ENCODE data around the gene EN2. TPM values are rescaled to one million over a fixed set of nuclear protein-coding genes. Genes with fewer than 3 reads are reported as not detected.

The EN2 gene
- total RNA-seq, 1 experiment from 2014 or later = not detected

GRCh38 chr7:155497149-155497901, 39.4 kb downstream of the EN2 start:
- intact Hi-C loops (cut with micrococcal nuclease; ENCODE audit: unreplicated experiment) = no loop called here
- BruUV-seq (replicated peaks) = no TSS peak
- Histone ChIP-seq H3K4me1 (ENCODE audit: insufficient read depth, low read length, poor library complexity, severe bottlenecking) (no peaks in the 10 kb centered on the region), H3K27me3 (replicated peaks; ENCODE audit: insufficient read depth, low read depth, low read length, poor library complexity) (peaks cover 47% of the 10 kb centered on the region), H3K27ac (ENCODE audit: low read depth, low read length, poor library complexity, severe bottlenecking) (no peak overlapping the region), H3K36me3 (ENCODE audit: insufficient read depth, low read length, poor library complexity, severe bottlenecking) (no peaks in the 10 kb centered on the region), H3K4me3 (ENCODE audit: low read depth, low read length, poor library complexity, severe bottlenecking) (no peak overlapping the region), H3K9me3 (ENCODE audit: low read depth, low read length, poor library complexity, severe bottlenecking) (no peaks in the 10 kb centered on the region)
- DNase-seq (ENCODE audit: low spot score) = no peak
- POLR2A ChIA-PET (ENCODE audit: low non-redundant PET) = no interaction called here
- CTCF ChIA-PET = no interaction called here
- TF ChIP-seq EZH2 (IDR thresholded peaks at IDR 0.05; ENCODE audit: borderline replicate concordance, low read depth, low read length, poor library complexity, severe bottlenecking) = no peak
- TF ChIP-seq CTCF (conservative IDR thresholded peaks at IDR 0.05; ENCODE audit: low read depth, low read length) = no peak

- H3K27me3 ChIP-seq (replicated peaks; ENCODE audit: insufficient read depth, low read depth, low read length, poor library complexity) = peaks cover 100% of the 10 kb centered on the region
- no peaks in the 10 kb centered on the region for H3K36me3 ChIP-seq (ENCODE audit: insufficient read depth, low read length, poor library complexity, severe bottlenecking)
- ChIA-PET CTCF (no interaction called here), POLR2A (ENCODE audit: low non-redundant PET) (no interaction called here)
- intact Hi-C loops (cut with micrococcal nuclease; ENCODE audit: unreplicated experiment) = no loop called here
- no peak overlapping the region for H3K4me3 ChIP-seq (ENCODE audit: low read depth, low read length, poor library complexity, severe bottlenecking)
- no TSS peak for BruUV-seq (replicated peaks)
- TF ChIP-seq EZH2 (IDR thresholded peaks at IDR 0.05; ENCODE audit: borderline replicate concordance, low read depth, low read length, poor library complexity, severe bottlenecking) = no peak
- no peak for TF ChIP-seq CTCF (conservative IDR thresholded peaks at IDR 0.05; ENCODE audit: low read depth, low read length)
- H3K9me3 ChIP-seq (ENCODE audit: low read depth, low read length, poor library complexity, severe bottlenecking) = no peaks in the 10 kb centered on the region
- H3K4me1 ChIP-seq (ENCODE audit: insufficient read depth, low read length, poor library complexity, severe bottlenecking) = no peaks in the 10 kb centered on the region
- no peak overlapping the region for H3K27ac ChIP-seq (ENCODE audit: low read depth, low read length, poor library complexity, severe bottlenecking)
- DNase-seq (ENCODE audit: low spot score) = no peak
Measured at GRCh38 chr7:155505422-155505793, 47.5 kb downstream of the EN2 start.

- H3K4me1 ChIP-seq (ENCODE audit: insufficient read depth, low read length, poor library complexity, severe bottlenecking) = no peaks in the 10 kb centered on the region
- no peaks in the 10 kb centered on the region for H3K9me3 ChIP-seq (ENCODE audit: low read depth, low read length, poor library complexity, severe bottlenecking)
- TF ChIP-seq CTCF (conservative IDR thresholded peaks at IDR 0.05; ENCODE audit: low read depth, low read length) = no peak
- no peak for TF ChIP-seq EZH2 (IDR thresholded peaks at IDR 0.05; ENCODE audit: borderline replicate concordance, low read depth, low read length, poor library complexity, severe bottlenecking)
- no peak overlapping the region for H3K4me3 ChIP-seq (ENCODE audit: low read depth, low read length, poor library complexity, severe bottlenecking)
- peaks cover 100% of the 10 kb centered on the region for H3K27me3 ChIP-seq (replicated peaks; ENCODE audit: insufficient read depth, low read depth, low read length, poor library complexity)
- CTCF ChIA-PET = no interaction called here
- no peak overlapping the region for H3K27ac ChIP-seq (ENCODE audit: low read depth, low read length, poor library complexity, severe bottlenecking)
- no peak for DNase-seq (ENCODE audit: low spot score)
- intact Hi-C loops (cut with micrococcal nuclease; ENCODE audit: unreplicated experiment) = no loop called here
- no peaks in the 10 kb centered on the region for H3K36me3 ChIP-seq (ENCODE audit: insufficient read depth, low read length, poor library complexity, severe bottlenecking)
- BruUV-seq (replicated peaks) = no TSS peak
- POLR2A ChIA-PET (ENCODE audit: low non-redundant PET) = no interaction called here
Measured at GRCh38 chr7:155506854-155507337, 49.0 kb downstream of the EN2 start.
